Measurements from ENCODE around the gene LRRN4.

GRCh38 chr20:6038256-6038655, 15.6 kb downstream of the LRRN4 start:
- TF ChIP-seq CTCF (IDR thresholded peaks at IDR 0.05 in 2 of 3, conservative IDR thresholded peaks at IDR 0.05 in 1 of 3; ENCODE audit: borderline replicate concordance in 1 of 3, insufficient read depth in 1 of 3, low read depth in 2 of 3, low read length in 2 of 3) (no peak), TCF7L2 (IDR thresholded peaks at IDR 0.05; ENCODE audit: borderline replicate concordance, extremely low read depth, insufficient read depth, insufficient read length) (no peak), EZH2phosphoT487 (IDR thresholded peaks at IDR 0.05; ENCODE audit: borderline replicate concordance) (no peak), CBX3 (IDR thresholded peaks at IDR 0.05; ENCODE audit: low read depth) (no peak), RAD21 (IDR thresholded peaks at IDR 0.05; ENCODE audit: low read depth) (no peak), POLR2A (IDR thresholded peaks at IDR 0.05; ENCODE audit: borderline replicate concordance, extremely low read depth, insufficient read depth, insufficient read length) (no peak), ZBTB33 (IDR thresholded peaks at IDR 0.05; ENCODE audit: extremely low read depth, insufficient replicate concordance, low read length) (no peak), EZH2 (IDR thresholded peaks at IDR 0.05) (no peak), EGR1 (IDR thresholded peaks at IDR 0.05; ENCODE audit: low read depth) (no peak), CEBPB (IDR thresholded peaks at IDR 0.05; ENCODE audit: low read depth) (no peak), POLR2AphosphoS5 (IDR thresholded peaks at IDR 0.05; ENCODE audit: low read depth, low read length) (no peak), MAX (IDR thresholded peaks at IDR 0.05) (no peak), REST (IDR thresholded peaks at IDR 0.05; ENCODE audit: low read depth) (no peak)

Measured in HCT116 (cell line).